NCI-H524 (cell line): ENCODE data around the gene DOCK1.
A peak's percentile ranks its signal among the peaks of the same experiment; 100 is the strongest.

Experiments
- DNase-seq, 2 experiments: peaks; one replicate each; lab custom pipeline; 2025; lab: John Stamatoyannopoulos, UW

Gene DOCK1

DNA sequence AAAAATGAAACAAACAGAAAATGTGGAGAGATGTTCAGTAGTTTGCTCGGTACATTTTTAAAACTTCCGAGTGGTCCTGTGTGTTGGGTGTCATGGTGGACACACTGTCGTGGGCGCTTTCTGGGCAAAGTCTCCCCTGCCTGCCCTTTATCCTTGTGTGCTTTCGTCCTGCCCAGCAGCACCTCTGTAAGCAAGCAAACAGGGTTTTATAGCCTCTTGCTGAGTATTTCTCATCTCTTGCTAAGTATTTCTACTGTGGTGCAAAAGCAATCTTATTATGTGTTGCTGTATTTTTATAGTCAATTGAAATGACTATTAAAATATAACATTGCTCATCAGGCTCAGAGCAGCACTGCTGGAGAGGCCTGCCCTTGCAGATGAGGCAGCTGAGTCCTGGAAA is 48.7 kb downstream of the DOCK1 start:
- no peak for DNase-seq

- no peak for DNase-seq
Measured at GRCh38 chr10:126955396-126955795, 50.2 kb downstream of the DOCK1 start.

DNA sequence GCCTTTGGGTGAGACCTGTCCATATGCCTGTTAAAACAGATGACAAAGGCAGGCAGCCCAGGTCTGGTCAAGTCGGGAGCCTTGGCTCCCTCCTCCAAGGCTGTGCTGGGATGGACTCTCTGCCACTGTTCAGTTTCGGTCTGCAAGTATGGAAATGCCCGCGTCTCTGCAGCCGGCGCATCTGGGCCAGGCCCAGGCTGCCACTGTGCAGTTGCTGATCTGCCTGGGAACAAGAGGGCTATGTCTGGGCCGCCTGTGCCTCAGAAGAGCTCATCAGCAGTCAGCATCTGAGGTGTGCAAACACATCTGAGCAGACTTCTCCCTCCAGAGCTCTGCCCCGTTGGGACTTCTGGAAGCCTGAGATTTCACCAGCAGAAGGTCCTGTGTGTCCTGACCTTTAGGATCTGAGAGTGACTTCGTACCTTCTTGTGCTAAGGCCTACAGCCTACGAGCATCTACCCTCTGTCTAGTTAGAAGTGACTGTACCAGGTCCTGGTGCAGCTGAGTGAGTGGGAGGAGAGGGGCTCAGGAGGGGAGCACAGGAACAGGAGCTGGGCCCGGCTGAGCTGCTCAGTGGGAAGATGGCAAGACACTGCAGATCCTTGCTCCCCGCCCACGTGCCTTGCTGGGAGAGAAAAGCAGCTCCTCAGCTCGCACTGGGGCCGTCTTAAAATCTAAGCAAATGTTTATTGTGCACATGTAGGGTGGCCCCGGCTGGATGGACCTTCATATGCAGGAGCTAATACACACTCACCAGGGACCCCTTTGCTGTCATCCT is 50.9 kb downstream of the DOCK1 start:
- DNase-seq: no peak

DNA sequence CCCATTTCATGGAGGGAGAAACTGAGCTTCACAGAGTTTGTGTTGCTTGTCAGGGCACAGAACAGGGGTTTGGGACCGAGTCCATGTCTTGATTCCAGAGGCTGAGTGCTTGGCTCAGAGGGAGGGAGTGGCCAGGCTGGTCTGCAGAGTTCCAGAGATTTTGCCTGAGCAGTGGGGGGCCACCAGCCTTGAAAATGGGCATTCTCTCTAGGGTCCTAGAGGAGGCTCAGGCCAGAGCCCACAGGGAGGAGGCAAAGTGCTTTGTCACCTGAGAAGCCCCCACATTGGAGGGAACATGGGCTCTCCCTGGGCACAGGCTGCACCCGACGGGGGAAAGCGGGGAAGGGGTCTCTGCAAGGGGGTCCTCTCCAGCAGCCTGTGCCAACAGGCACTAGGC is 51.5 kb downstream of the DOCK1 start:
- DNase-seq: no peak

GRCh38 chr10:126957111-126957510 is 51.9 kb downstream of the DOCK1 start:
- no peak for DNase-seq

GRCh38 chr10:126959431-126959830 is 54.2 kb downstream of the DOCK1 start:
- no peak for DNase-seq

- no peak for DNase-seq
Measured at GRCh38 chr10:126959906-126960685, 54.9 kb downstream of the DOCK1 start.

DNA sequence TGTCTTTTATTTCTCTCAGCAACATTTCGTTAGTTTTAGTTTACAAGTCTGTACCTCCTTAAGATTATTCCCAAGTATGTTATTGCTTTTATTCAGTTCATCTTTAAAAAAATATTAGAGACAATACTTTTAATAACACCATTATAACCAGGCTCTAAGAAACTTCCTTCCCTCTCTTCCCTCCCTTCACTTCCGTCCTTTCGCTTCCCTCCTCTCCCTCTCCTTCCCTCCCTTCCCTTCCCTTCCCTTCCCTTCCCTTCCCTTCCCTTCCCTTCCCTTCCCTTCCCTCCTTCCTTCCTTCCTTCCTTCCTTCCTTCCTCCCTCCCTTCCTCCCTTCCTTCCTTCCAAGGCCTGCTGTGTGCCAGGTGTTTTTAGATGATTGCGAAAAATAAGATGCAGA is 58.1 kb downstream of the DOCK1 start:
- no peak for DNase-seq

DNA sequence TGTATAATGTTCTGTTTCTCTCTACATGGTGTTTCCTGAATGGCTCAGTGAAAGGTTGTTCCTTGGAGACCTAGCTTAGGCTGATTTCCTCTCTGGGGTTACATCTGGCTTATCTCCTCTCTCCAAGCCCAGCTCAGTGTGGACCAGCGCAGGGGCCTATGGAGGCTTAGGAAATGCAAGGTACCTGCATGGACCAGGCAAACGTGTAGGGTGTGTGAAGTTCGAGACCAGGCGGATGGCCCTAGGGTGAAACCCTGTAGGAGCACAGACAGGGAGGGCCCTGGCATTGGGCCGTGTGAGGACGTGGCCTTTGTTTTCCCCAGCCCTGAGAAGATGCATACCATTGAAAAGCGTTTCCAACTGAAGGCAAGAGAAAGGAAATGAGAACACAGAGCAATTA is 59.0 kb downstream of the DOCK1 start:
- no peak for DNase-seq

DNA sequence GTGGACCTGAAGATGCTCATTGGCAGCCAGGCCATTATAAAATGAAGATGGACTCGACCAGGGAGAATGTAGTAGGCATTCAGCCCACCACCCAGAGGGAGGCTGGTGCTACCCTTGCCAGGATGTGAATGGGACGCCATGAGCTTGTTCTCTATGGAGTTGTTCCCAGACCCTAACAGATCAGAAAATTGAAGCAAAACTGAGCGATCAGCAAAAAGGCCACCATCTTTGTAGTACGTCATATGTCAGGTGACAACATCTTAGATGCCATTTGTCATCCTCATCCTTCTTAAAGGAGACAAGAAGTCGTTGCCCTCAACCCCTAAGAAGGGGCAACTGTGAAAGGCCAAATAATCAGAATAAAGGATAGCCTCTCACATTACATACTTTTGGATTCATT is 61.7 kb downstream of the DOCK1 start:
- DNase-seq: no peak

DNA sequence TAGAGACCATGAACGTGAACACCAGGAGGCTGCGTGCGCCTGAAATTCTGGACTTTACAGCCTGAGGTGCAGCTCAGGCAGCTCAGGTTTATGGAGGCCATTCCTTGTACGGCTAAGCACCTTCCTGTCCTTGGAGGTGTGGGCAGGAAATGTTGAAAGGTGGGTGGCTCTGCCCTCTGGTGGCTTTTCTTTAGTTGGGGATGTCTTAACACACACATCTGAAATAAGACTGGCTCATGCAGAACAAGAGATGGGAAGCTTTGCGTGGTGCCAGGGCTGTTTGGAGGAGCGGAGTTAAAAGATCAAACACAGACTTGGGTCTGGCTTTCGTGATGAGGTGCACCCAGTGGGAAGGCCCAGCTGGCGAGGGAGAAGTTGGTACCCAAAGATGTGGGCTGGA is 64.1 kb downstream of the DOCK1 start:
- peak in 1 of 2 experiments; percentile 17 for DNase-seq

GRCh38 chr10:126972635-126973414 is 67.6 kb downstream of the DOCK1 start:
- DNase-seq: no peak

GRCh38 chr10:126975221-126975620 is 70.0 kb downstream of the DOCK1 start:
- DNase-seq: no peak

- no peak for DNase-seq
Measured at GRCh38 chr10:126977216-126977615, 72.0 kb downstream of the DOCK1 start.

GRCh38 chr10:126979311-126979710 is 74.1 kb downstream of the DOCK1 start:
- DNase-seq: no peak

GRCh38 chr10:126993208-126993607 is 88.0 kb downstream of the DOCK1 start:
- DNase-seq: no peak

DNA sequence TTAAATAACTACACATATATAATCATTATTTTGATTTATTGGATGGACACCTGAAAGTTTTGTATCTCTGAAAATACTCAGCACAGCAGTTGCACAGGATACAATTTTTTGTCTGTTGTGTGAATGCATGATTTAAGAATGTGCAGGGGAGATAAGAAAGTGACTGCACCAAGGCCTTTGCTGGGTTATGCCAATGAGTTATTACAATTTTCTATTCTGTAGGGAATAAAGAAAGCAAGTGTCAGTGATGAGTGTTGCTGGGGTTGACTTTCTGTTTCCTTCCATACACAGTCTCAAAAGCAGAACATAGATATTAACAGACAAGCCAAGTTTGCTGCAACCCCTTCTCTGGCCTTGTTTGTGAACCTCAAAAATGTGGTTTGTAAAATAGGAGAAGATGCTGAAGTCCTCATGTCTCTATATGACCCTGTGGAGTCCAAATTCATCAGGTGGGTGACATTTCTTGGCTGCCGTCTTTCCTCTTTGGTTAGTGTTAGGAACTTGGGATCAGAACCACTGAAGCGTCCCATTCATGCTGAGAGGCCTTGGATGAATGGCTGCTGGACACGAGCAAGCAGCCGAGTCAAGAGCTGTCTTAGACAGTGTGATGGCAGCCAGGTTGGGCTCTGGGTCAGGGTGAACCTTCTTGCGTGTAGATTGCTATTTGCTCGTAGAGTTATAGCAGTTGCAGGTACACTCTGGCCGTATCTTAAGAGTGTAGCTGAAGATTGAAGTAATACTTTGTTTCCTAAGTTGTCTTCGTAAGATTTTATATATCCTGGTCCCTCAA is 92.8 kb downstream of the DOCK1 start:
- no peak for DNase-seq

DNA sequence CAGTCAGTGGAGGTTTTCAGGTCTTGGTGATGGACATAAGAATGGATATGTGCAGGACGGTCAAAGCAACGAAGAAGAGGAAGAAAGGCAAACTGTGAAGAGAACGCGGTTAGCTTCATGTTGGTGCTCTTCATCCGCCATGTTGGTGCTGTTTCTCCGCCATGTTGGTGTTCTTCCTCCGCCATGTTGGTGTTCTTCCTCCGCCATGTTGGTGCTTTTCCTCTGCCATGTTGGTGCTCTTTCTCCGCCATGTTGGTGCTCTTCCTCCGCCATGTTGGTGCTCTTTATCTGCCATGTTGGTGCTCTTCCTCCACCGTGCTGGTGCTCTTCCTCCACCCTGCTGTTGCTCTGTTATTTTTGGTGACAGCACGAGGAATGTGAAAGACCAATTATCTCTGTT is 95.4 kb downstream of the DOCK1 start:
- DNase-seq: no peak

- no peak for DNase-seq
Measured at GRCh38 chr10:127003032-127003685, 97.9 kb downstream of the DOCK1 start.

DNA sequence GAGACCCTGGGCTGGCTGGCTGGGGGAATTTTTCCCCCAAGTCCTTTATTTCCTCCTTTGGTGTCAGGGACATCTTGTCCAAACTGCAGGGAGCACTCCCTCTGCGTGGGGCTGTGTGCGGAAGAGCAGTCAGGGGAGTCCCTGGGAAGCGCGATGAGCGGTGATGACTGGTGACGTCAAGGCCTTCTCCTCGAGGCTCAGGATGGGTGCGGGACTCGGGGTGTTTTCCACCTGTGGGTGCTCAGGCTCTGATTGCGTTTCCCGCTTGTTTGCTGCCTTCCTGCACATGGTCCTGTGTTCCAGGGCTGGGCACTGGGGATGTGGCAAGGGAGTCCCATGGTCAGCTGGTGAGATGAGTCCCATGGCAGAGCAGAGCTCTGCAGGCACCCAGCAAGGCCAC is 101.2 kb downstream of the DOCK1 start:
- no peak for DNase-seq

- peak; percentile 45 to 74 for DNase-seq
Measured at GRCh38 chr10:127009366-127009765, 104.1 kb downstream of the DOCK1 start.
